GM12873 (cell line): ENCODE data around the gene KCNIP3.

Source experiments
- TF ChIP-seq, protein P1 (sequence below): IDR thresholded peaks from 2 replicates; pipeline ENCODE4 v1.5.1; 2012; ENCODE audit warnings: low read depth, mild to moderate bottlenecking, moderate library complexity, low read length, control low read depth; ENCODE audit not compliant: insufficient read depth; ENCODE audit errors: missing control alignments

Gene KCNIP3

DNA sequence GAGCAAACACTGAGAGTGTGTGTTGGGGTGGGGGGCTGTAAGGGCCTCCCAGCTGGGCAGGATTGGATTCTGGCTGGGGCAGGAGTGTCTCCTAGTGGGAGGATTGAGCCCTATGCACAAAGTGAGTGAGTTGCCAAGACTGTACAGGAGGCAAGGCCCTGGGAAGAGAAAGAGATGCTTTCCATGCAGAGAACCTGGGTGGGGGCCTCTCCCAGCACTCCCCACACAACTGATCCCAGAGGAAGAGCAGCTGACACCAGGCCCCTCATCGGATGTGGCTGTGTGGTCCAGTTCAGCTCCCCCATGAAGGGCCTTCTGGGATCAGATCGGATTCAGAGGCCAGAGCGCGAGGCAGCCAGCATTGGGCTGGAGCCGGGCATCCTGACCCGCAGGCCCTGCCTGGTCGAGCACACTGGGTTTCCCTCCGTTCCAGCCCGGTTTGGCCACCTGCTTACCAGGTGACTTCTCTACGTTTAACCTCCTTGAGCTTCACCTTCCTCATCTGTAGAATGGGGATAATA is 56.0 kb downstream of the KCNIP3 start:
- TF ChIP-seq, protein P1, sequence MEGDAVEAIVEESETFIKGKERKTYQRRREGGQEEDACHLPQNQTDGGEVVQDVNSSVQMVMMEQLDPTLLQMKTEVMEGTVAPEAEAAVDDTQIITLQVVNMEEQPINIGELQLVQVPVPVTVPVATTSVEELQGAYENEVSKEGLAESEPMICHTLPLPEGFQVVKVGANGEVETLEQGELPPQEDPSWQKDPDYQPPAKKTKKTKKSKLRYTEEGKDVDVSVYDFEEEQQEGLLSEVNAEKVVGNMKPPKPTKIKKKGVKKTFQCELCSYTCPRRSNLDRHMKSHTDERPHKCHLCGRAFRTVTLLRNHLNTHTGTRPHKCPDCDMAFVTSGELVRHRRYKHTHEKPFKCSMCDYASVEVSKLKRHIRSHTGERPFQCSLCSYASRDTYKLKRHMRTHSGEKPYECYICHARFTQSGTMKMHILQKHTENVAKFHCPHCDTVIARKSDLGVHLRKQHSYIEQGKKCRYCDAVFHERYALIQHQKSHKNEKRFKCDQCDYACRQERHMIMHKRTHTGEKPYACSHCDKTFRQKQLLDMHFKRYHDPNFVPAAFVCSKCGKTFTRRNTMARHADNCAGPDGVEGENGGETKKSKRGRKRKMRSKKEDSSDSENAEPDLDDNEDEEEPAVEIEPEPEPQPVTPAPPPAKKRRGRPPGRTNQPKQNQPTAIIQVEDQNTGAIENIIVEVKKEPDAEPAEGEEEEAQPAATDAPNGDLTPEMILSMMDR = no peak

DNA sequence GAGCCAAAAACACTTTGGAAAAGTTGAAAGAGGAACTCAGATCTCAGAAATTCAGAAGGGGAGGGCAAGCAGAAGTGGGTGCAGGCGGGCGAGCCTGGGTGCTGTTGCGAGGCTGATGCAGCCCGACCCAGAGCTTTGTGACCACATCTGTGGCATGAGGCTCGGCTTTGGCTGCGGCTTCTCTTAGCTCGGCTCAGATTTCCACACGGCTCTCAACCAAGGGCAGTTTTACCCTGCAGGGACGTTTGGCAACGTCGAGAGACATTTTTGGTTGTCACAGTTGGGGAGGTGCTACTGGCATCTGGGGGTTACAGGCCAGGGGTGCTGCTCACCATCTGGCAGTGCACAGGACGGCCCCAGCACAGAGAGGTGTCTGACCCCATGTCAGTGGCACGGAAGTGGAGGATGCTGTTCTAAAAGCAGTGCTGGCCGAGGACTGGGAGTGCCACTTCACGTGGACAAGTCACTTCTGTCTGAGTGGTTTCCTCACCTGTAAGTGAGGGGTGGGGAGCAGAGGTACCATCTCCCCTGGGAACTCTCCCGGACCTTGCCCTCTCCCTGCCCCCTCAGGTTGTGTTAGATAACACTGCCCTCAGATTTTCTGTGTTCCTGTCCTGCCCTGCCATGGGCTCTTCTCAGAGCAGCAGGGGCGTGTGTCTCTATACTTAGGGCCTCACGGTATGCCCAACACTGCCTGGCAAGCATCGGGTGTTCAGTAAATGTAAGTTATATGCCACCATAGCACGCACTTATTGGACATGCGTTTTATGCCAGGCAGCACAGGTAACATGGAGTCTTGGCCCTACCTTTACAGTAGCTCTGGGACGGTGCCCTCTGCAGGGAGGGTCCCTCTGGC is 56.7 kb downstream of the KCNIP3 start:
- TF ChIP-seq, protein P1 = no peak

DNA sequence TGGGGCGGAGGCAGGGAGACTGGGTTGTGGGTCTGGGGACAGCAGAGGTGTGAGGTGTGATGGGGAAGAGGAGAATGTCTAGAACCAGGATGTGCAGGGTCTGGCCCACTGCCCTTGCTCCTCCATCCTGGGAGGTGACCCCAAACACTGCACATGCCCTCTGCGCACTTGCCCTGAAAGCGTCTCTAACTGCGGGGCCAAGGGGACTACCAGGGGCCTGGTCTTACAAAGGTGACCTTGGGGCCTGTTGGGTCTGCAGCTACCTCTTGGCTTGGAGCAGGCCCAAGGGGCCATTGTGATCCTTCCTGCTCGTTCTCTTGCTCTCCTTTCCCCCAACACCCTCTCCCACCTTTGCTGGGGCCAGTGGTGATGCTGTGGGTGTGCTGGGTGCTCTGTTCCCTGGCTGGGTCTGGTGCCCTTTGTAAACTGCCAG is 57.3 kb downstream of the KCNIP3 start:
- TF ChIP-seq, protein P1 = no peak

DNA sequence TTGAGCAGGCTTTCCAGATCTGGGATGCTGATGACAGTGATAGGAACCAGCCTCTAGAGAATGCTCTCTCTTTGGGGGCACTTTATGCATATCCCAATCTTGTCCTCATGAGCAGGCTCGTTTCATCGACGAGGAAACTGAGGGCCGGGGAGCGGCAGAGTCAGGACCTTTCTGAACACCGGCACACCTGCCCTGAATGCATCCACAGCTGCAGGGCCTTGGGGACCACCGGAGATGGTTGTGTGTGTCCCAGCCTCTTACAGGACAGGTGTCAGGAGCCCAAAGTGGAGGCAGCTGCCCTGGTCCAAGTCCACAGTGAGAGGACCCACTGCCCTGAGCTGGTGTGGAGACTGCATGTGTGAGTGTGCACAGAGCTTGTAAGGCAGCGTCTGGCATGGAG is 57.8 kb downstream of the KCNIP3 start:
- TF ChIP-seq, protein P1 = no peak

DNA sequence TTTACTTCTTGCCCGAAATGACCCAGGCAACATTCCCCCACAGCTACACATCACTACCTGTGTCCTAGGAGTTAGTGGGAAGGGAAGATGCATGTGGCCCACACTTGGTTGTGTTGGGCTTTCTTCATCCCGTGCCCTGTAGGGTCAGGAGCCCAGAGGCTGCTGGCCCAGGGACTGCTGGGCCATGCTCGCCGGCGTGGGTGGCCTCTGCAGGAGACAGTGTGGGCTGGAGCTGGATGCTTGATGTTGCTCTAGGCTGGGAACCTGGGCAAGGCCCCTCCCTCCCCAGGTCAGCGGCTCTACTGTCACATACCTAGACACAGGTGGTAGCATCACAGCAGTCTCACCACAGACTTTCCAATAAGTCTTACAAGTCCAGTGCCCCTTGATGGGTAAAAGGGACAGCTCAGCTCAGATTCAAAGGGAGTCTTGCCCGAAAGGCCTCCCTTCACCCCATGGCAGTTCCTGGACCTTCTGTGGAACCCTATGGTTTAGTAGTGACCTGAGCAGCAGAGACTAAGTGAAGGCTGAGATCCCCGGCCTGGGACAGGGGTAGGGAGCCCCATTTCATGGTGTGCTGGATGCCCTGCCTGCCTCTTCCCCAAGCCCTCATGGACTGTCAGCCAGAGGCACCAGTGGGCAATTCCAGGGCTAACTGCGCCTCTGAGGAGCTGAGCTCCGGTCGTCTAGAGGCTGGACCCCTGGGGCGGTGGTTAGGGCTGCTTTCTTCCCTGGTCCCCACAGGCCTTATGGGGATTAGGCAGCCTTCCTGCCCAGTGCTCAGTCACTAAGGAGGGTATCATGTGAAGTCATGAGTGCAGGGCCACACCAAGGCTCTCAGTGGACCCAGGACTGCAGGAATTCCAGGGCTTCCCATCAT is 59.9 kb downstream of the KCNIP3 start:
- TF ChIP-seq, protein P1 = no peak

DNA sequence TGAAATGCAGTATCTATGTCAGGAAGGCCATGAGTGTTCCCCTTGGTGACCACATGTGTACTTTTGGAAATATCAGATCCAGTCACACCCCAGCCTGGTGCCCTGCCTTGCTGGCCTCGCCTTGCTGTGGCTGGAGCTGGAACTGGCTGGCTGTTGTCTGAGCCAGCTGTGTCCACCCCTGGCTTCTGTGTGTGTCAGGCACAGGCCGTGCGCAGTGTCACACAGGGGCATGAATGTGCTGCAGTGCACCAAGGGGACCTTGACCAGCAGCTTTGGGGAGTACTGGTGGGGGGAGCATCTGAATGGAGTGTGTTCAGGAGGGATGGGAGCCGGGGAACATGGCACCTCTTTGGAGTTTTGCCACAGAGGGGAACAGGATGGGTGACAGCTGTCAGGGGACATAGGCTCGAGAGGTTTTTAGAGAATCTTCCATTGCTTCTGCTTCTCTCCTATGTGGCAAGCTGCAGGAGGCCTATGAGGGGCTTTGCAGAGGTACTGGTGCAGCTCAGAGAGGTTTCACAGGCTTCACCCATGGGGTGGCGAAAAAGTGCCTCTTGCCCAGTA is 60.7 kb downstream of the KCNIP3 start:
- TF ChIP-seq, protein P1 = no peak
